CD4-positive, CD25-positive, alpha-beta regulatory T cell (primary cell): Measurements from ENCODE around the gene SHROOM3. TPM values are rescaled to one million over a fixed set of nuclear protein-coding genes. Genes with fewer than 3 reads are reported as not detected.

Experiments used
- ATAC-seq, 2 donors: fragments of 150-1000 bp; cut with Tn5 transposase; one replicate each; pipeline ENCODE4 v1.10.0; 2021; ENCODE audit warnings: low read depth in 2 of 2, moderate number of reproducible peaks in 2 of 2, moderate library complexity in 1 of 2
- DNase-seq, 3 donors: peaks; one replicate each; pipeline versions ENCODE4 v3.0.0 to v3.0.0-alpha.2; 2012 to 2022; ENCODE audit warnings: mixed read lengths in 1 of 3
- H3K27ac ChIP-seq: one replicate; pipeline ENCODE4 v1.7.0; 2013; ENCODE audit warnings: mild to moderate bottlenecking, low read length; ENCODE audit not compliant: insufficient read depth, poor library complexity, severe bottlenecking
- H3K27me3 ChIP-seq: one replicate; pipeline ENCODE4 v1.7.0; 2013; ENCODE audit warnings: low read length; ENCODE audit not compliant: control insufficient read depth, insufficient read depth
- H3K36me3 ChIP-seq: one replicate; pipeline ENCODE4 v1.7.0; 2013; ENCODE audit warnings: mild to moderate bottlenecking, low read length, moderate library complexity; ENCODE audit not compliant: control insufficient read depth, insufficient read depth
- H3K4me1 ChIP-seq: 2 replicates; pipeline ENCODE4 v1.7.0; 2013; ENCODE audit warnings: mild to moderate bottlenecking, low read length; ENCODE audit not compliant: insufficient read depth, control insufficient read depth, poor library complexity, severe bottlenecking
- H3K4me3 ChIP-seq: one replicate; pipeline ENCODE4 v1.7.0; 2013; ENCODE audit warnings: low read depth, mild to moderate bottlenecking, low read length, moderate library complexity
- H3K9me3 ChIP-seq, 2 experiments: 1 replicate in 1 of 2; 2 replicates in 1 of 2; pipeline ENCODE4 v1.7.0; 2013; ENCODE audit warnings: low read length in 2 of 2, mild to moderate bottlenecking in 1 of 2, moderate library complexity in 1 of 2; ENCODE audit not compliant: control insufficient read depth in 2 of 2
- H3K27ac Mint-ChIP-seq, 3 donors: one replicate each; pipeline ENCODE4 v1.8.0; 2020 to 2022; ENCODE audit warnings: mild to moderate bottlenecking in 3 of 3, mixed read lengths in 3 of 3, moderate library complexity in 2 of 3
- H3K27me3 Mint-ChIP-seq: one replicate; pipeline ENCODE4 v1.8.0; 2022; ENCODE audit warnings: mild to moderate bottlenecking, mixed read lengths
- H3K36me3 Mint-ChIP-seq: one replicate; pipeline ENCODE4 v1.8.0; 2020; ENCODE audit warnings: mixed read lengths
- H3K4me1 Mint-ChIP-seq, 4 donors: one replicate each; pipeline ENCODE4 v1.8.0; 2020 to 2022; ENCODE audit warnings: mixed read lengths in 4 of 4, mild to moderate bottlenecking in 1 of 4
- H3K4me3 Mint-ChIP-seq, 4 donors: one replicate each; pipeline ENCODE4 v1.8.0; 2020 to 2022; ENCODE audit warnings: mild to moderate bottlenecking in 4 of 4, mixed read lengths in 4 of 4, moderate library complexity in 3 of 4
- H3K9me3 Mint-ChIP-seq, 7 donors: one replicate each; pipeline ENCODE4 v1.8.0; 2020 to 2022; ENCODE audit warnings: mixed read lengths in 7 of 7, mild to moderate bottlenecking in 3 of 7, moderate library complexity in 2 of 7
- polyA plus RNA-seq, 4 donors: library from polyadenylated mRNA; unstranded; fragments of 300-500 nt; fragmentation: Illumina TruSeq; gene quantifications; one replicate each; pipeline ENCODE4 v1.2.3, GENCODE V29; 2021
- total RNA-seq: library from RNA; stranded (reverse); gene quantifications from one replicate; pipeline ENCODE4 v1.2.3, GENCODE V29; 2022

SHROOM3 gene
- total and polyA plus RNA-seq, 5 donors from 2014 or later = not detected

DNA sequence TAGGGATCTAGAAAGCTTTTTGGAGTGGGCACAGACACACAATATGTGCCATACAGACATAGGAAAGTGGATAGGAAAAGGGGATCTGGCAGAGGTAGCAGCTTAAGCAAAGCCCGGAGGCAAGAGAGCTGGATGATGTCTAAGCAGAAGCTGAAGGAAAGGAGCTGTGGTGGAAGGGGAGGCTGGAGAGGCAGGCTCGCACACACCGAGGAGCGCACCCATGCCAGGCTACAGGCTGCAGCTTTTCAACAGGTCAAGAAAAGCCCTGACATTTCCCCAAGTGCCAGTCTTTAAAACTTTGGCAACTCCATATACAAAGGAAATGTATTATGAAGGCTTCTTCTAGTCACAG, 395.6 kb downstream of the SHROOM3 start:
- H3K27me3 ChIP-seq = no peaks in the 10 kb centered on the region
- peaks cover 8% of the 10 kb centered on the region for H3K27me3 Mint-ChIP-seq
- no peak overlapping the region for H3K4me3 Mint-ChIP-seq
- no peaks in the 10 kb centered on the region for H3K9me3 ChIP-seq
- H3K36me3 Mint-ChIP-seq = peaks cover 4% of the 10 kb centered on the region
- DNase-seq (no peak), ATAC-seq (no peak)
- no peak overlapping the region for H3K27ac ChIP-seq
- H3K4me3 ChIP-seq = no peak overlapping the region
- no peaks in the 10 kb centered on the region for H3K36me3 ChIP-seq
- H3K9me3 Mint-ChIP-seq = peaks cover 0 to 5% (median 0%) of the 10 kb centered on the region in 7 donors
- no peaks in the 10 kb centered on the region for H3K4me1 Mint-ChIP-seq
- H3K4me1 ChIP-seq = no peaks in the 10 kb centered on the region
- no peak overlapping the region for H3K27ac Mint-ChIP-seq

GRCh38 chr4:76830964-76831703, 396.1 kb downstream of the SHROOM3 start:
- H3K9me3 Mint-ChIP-seq = peaks cover 0 to 5% (median 0%) of the 10 kb centered on the region in 7 donors
- Histone ChIP-seq H3K27ac (no peak overlapping the region), H3K4me1 (no peaks in the 10 kb centered on the region), H3K36me3 (no peaks in the 10 kb centered on the region), H3K4me3 (no peak overlapping the region), H3K9me3 (no peaks in the 10 kb centered on the region), H3K27me3 (no peaks in the 10 kb centered on the region)
- H3K36me3 Mint-ChIP-seq = peaks cover 4% of the 10 kb centered on the region
- DNase-seq (no peak), ATAC-seq (no peak)
- peaks cover 8% of the 10 kb centered on the region for H3K27me3 Mint-ChIP-seq
- peak overlapping the region in 1 of 3 donors; percentile 60 for H3K27ac Mint-ChIP-seq
- no peak overlapping the region for H3K4me3 Mint-ChIP-seq
- no peaks in the 10 kb centered on the region for H3K4me1 Mint-ChIP-seq

GRCh38 chr4:76831711-76832373, 396.8 kb downstream of the SHROOM3 start:
- H3K4me3 ChIP-seq = no peak overlapping the region
- no peak overlapping the region for H3K27ac Mint-ChIP-seq

More at GRCh38 chr4:76831711-76832373, 396.8 kb downstream of the SHROOM3 start:
- no peak for ATAC-seq
- Mint-ChIP-seq H3K4me1 (no peaks in the 10 kb centered on the region), H3K36me3 (peaks cover 4% of the 10 kb centered on the region), H3K4me3 (no peak overlapping the region), H3K27me3 (peaks cover 3% of the 10 kb centered on the region), H3K9me3 (peaks cover 0 to 5% (median 0%) of the 10 kb centered on the region in 7 donors)
- H3K27me3 ChIP-seq = no peaks in the 10 kb centered on the region
- no peaks in the 10 kb centered on the region for H3K36me3 ChIP-seq
- H3K4me1 ChIP-seq = no peaks in the 10 kb centered on the region
- no peaks in the 10 kb centered on the region for H3K9me3 ChIP-seq
- H3K27ac ChIP-seq = no peak overlapping the region
- no peak for DNase-seq

Other genes with a start within 250 kb of the SHROOM3 start
- gene SCARB2, start 221.4 kb upstream of the SHROOM3 start, total RNA-seq = 21.2 TPM
- 10 to 100 TPM in 2 of 4 donors, 1 to 10 TPM in 2; 8.0 to 14.3 (median 9.3) TPM for gene SCARB2, start 221.4 kb upstream of the SHROOM3 start, polyA plus RNA-seq
- 1.0 TPM for gene FAM47E, start 183.5 kb upstream of the SHROOM3 start, total RNA-seq
- gene FAM47E, start 183.5 kb upstream of the SHROOM3 start, polyA plus RNA-seq = under 1 TPM in 1 of 4 donors, not detected in 3; 0.57 TPM
- 0.47 TPM for gene STBD1, start 128.5 kb upstream of the SHROOM3 start, total RNA-seq
- gene STBD1, start 128.5 kb upstream of the SHROOM3 start, polyA plus RNA-seq = 1 to 10 TPM in 1 of 4 donors, under 1 TPM in 3; 0.17 to 1.5 (median 0.37) TPM
- not detected for gene CCDC158, start 14.1 kb upstream of the SHROOM3 start, total RNA-seq
- not detected for gene CCDC158, start 14.1 kb upstream of the SHROOM3 start, polyA plus RNA-seq